ENCODE data around the gene AK6.
"Not testable (repeated sequence)": the region's sequence is repeated elsewhere in the genome, so short reads cannot be mapped to it uniquely, and the experiment has no call there.

Gene AK6

DNA sequence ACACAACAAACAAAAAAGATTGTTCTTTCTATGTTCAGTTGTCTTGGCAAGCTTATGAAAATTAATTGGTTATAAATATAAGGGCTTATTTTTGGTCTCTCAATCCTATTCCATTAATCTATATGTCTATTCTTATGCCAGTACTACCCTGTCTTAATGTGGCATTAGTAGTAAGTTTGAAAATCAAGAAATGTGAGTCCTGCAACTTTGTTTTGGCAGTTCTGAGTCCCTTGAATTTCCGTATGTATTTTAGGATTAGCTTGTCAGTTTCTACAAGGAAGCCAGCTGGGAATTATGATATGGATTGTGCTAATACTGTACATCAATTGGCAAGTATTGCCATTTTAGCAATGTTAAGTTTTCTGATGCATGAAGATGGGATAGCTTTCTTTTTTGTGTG is 26.2 kb downstream of the AK6 start:
- Histone ChIP-seq H2AFZ (no peak overlapping the region), H3K4me3 (ENCODE audit: low read depth, low read length) (no peak overlapping the region), H3K4me2 (ENCODE audit: low read length) (no peak overlapping the region), H3K36me3 (ENCODE audit: control insufficient read depth, insufficient read depth, low read length) (no peaks in the 10 kb centered on the region), H3K9me3 (ENCODE audit: control insufficient read depth, low read length) (no peaks in the 10 kb centered on the region), H3K9ac (no peak overlapping the region), H3K27ac (no peak overlapping the region), H3K27me3 (ENCODE audit: control insufficient read depth, insufficient read depth, low read length) (no peaks in the 10 kb centered on the region), H3K4me1 (no peaks in the 10 kb centered on the region), H3K79me2 (no peaks in the 10 kb centered on the region)
- TF ChIP-seq, protein P1, sequence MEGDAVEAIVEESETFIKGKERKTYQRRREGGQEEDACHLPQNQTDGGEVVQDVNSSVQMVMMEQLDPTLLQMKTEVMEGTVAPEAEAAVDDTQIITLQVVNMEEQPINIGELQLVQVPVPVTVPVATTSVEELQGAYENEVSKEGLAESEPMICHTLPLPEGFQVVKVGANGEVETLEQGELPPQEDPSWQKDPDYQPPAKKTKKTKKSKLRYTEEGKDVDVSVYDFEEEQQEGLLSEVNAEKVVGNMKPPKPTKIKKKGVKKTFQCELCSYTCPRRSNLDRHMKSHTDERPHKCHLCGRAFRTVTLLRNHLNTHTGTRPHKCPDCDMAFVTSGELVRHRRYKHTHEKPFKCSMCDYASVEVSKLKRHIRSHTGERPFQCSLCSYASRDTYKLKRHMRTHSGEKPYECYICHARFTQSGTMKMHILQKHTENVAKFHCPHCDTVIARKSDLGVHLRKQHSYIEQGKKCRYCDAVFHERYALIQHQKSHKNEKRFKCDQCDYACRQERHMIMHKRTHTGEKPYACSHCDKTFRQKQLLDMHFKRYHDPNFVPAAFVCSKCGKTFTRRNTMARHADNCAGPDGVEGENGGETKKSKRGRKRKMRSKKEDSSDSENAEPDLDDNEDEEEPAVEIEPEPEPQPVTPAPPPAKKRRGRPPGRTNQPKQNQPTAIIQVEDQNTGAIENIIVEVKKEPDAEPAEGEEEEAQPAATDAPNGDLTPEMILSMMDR (IDR thresholded peaks at IDR 0.05) = no peak

DNA sequence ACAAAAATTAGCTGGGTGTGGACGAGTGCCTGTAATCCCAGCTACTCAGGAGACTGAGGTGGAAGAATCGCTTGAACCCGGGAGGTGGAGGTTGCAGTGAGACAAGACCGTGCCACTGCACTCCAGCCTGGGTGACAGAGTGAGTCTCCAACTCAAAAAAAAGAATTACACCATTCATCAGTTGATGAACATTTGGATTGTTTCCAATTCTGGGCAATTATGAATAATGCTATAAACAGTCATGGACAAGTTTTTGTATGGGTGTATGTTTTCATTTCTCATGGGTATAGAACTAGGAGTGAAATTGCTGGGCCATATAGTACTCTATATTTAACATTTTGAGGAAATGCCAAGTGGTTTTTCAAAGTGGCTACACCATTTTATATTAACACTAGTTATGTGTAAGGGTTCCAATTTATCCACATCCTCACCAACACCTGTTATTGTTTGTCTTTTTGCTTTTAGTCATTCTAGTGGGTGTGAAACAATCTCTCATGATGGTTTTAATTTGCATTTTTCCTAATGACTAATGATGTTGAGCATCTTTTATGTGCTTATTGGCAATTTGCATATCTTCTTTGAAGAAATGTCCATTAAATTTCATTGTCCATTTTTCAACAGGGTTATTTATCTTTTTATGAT is 27.7 kb downstream of the AK6 start:
- TF ChIP-seq, protein P1 (IDR thresholded peaks at IDR 0.05) = no peak
- H3K9ac ChIP-seq = no peak overlapping the region
- H3K79me2 ChIP-seq = no peaks in the 10 kb centered on the region
- no peaks in the 10 kb centered on the region for H3K27me3 ChIP-seq (ENCODE audit: control insufficient read depth, insufficient read depth, low read length)
- H3K4me3 ChIP-seq (ENCODE audit: low read depth, low read length) = no peak overlapping the region
- H3K9me3 ChIP-seq (ENCODE audit: control insufficient read depth, low read length) = no peaks in the 10 kb centered on the region
- no peak overlapping the region for H3K4me2 ChIP-seq (ENCODE audit: low read length)
- no peaks in the 10 kb centered on the region for H3K4me1 ChIP-seq
- H3K36me3 ChIP-seq (ENCODE audit: control insufficient read depth, insufficient read depth, low read length) = no peaks in the 10 kb centered on the region
- H2AFZ ChIP-seq = no peak overlapping the region
- H3K27ac ChIP-seq = no peak overlapping the region

DNA sequence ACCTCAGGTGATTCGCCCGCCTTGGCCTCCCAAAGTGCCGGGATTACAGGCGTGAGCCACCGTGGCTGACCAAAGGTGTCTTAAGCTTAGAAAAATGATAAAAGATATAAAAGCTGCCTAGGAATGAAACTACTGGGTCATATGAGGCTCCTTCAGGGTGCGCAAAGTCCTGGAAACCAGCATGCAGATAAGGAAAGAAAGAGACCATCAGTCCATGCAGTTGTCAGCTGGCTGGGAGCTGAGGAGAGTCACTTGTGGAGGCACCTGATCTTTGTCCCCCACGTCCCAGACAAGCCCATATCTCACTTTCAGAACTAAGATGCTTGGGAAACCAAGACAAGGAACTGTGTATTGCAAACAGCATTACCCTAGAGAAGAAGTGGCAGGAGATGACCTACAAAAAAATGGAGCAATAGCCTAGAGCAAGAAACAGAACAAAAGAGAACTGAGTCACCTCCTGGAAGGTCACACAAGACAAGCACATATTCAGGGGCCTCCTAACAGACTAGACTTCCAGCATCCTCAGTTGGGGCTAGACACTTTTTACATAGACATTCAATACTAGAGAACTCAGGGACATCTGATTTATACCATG is 33.9 kb downstream of the AK6 start:
- no peak overlapping the region for H3K4me2 ChIP-seq (ENCODE audit: low read length)
- no peak overlapping the region for H3K27ac ChIP-seq
- H3K27me3 ChIP-seq (ENCODE audit: control insufficient read depth, insufficient read depth, low read length) = no peaks in the 10 kb centered on the region
- H3K36me3 ChIP-seq (ENCODE audit: control insufficient read depth, insufficient read depth, low read length) = no peaks in the 10 kb centered on the region
- TF ChIP-seq, protein P1 (IDR thresholded peaks at IDR 0.05) = no peak
- H2AFZ ChIP-seq = peak overlapping the region; percentile 89
- no peak overlapping the region for H3K4me3 ChIP-seq (ENCODE audit: low read depth, low read length)
- no peak overlapping the region for H3K9ac ChIP-seq
- H3K9me3 ChIP-seq (ENCODE audit: control insufficient read depth, low read length) = no peaks in the 10 kb centered on the region
- H3K79me2 ChIP-seq = no peaks in the 10 kb centered on the region
- peaks cover 11% of the 10 kb centered on the region for H3K4me1 ChIP-seq

DNA sequence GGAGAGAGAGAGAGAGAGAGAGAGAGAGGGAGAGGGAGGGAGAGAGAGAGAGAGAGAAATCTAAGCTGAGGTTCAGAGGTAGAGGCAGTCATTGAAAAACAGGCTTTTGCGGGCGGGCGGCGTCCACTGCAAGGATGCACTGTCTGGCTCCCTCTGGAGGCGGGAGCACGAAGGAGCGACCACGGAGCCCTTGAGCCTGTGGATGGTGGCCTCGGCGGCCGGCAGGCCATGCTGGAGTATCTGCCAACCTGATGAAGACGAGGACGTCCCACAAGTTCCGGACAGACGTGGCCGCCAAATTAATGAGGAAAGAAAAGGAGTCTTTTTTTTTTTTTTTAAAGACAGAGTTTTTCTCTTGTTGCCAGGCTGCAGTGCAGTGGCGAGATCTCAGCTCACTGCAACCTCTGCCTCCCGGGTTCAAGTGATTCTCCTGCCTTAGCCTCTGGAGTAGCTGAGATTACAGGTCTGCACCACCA is 34.5 kb downstream of the AK6 start:
- Histone ChIP-seq H3K4me3 (ENCODE audit: low read depth, low read length) (no peak overlapping the region), H3K4me2 (ENCODE audit: low read length) (no peak overlapping the region), H3K79me2 (no peaks in the 10 kb centered on the region), H3K27ac (no peak overlapping the region), H2AFZ (peak overlapping the region; percentile 89), H3K9me3 (ENCODE audit: control insufficient read depth, low read length) (no peaks in the 10 kb centered on the region), H3K36me3 (ENCODE audit: control insufficient read depth, insufficient read depth, low read length) (no peaks in the 10 kb centered on the region), H3K9ac (no peak overlapping the region), H3K4me1 (peaks cover 15% of the 10 kb centered on the region), H3K27me3 (ENCODE audit: control insufficient read depth, insufficient read depth, low read length) (no peaks in the 10 kb centered on the region)
- TF ChIP-seq, protein P1 (IDR thresholded peaks at IDR 0.05) = peak; percentile 88

DNA sequence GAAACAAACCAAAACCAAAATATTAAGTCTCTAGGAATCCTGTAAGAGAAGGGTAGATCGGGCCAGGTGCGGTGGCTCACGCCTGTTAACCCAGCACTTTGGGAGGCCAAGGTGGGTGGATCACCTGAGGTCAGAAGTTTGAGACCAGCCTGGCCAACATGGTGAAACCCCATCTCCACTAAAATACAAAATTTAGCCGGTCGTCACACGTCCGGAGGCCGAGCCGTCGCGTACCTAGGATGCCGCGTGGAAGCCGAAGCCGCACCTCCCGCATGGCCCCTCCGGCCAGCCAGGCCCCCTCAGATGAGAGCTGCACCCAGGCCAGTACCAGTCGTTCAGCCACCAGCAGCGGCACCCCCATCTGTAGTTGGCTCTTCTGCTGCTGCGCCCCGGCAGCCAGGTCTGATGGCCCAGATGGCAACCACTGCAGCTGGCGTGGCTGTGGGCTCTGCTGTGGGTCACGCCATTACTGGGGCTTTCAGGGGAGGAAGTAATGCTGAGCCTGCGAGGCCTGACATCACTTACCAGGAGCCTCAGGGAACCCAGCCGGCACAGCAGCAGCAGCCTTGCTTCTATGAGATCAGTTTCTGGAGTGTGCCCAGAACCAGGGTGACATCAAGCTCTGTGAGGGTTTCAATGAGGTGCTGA is 35.5 kb downstream of the AK6 start:
- not testable (repeated sequence) for H3K79me2 ChIP-seq; H3K36me3 ChIP-seq (ENCODE audit: control insufficient read depth, insufficient read depth, low read length); H3K27me3 ChIP-seq (ENCODE audit: control insufficient read depth, insufficient read depth, low read length); H3K9me3 ChIP-seq (ENCODE audit: control insufficient read depth, low read length); H3K27ac ChIP-seq; H3K4me2 ChIP-seq (ENCODE audit: low read length); H3K9ac ChIP-seq; H3K4me3 ChIP-seq (ENCODE audit: low read depth, low read length)
- peak overlapping the region; percentile 89 for H2AFZ ChIP-seq
- peaks cover 15% of the 10 kb centered on the region for H3K4me1 ChIP-seq
